Measurements from ENCODE around the gene TOPBP1.
"Not testable (repeated sequence)": the region's sequence is repeated elsewhere in the genome, so short reads cannot be mapped to it uniquely, and the experiment has no call there.

The TOPBP1 gene

DNA sequence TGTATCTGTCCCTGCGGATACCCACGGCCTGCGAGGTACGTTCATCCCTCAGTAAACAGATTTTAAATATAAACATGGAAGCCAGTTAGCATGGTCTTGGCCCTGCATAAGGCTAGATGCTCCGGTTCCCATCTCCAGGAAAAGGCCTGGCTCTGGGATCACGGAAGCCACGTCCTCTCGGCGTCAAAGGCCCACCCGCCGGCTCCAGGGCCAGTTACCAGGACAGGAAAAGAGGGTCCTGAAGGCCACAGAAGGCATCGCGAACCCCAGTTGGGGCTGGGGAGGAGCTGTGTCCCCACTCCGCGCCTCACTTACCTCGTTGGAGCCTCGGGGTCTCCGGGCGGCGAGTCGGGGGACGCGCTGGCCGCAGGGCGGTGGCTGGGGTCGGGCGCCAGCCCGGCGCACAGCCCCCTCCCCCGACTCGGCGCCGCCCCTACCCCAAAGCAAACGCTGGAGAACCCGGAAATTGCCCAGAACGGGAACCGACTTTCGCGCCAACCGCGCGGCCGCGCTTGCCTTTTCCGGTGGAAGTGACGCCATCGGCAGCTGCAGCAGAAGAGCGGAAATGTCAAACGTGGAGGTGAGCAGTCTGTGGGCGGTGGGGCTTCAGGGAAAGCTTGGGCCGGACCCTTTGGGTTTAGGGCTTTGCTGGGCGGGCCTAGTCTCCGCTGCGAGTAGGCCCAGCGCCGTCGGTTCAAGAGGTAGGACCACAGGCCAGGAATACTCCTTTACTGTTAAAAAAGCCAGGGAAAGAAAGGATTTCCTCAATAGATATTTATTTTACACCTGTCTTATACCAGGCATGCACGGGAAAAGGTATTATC lies at the start of gene TOPBP1:
Gene TOPBP1, minus strand, starts transcription at position 488 of the 824 bp plus-strand sequence. CDS start 814 bp downstream, outside the sequence.
- DNase-seq, result peak; percentile 72

DNA sequence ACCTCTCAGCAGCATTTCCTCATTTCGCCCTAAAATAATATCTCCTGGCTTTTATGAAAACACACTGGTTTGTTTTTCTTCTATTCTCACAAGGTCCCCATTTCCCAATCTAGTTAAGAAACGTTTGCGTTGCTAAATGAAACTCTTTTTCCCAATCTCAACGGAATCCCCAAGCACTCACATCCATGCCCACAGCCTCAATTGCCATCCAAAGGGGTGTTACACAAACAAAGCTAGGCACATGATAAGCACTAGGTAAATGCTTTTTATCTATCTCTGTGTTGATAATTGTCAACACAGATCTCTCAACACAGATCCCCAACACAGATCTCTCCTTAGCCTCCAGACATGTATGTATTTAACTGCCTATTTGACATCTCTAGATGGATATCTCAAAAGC lies 49.3 kb upstream of the TOPBP1 start:
- DNase-seq, result no peak

DNA sequence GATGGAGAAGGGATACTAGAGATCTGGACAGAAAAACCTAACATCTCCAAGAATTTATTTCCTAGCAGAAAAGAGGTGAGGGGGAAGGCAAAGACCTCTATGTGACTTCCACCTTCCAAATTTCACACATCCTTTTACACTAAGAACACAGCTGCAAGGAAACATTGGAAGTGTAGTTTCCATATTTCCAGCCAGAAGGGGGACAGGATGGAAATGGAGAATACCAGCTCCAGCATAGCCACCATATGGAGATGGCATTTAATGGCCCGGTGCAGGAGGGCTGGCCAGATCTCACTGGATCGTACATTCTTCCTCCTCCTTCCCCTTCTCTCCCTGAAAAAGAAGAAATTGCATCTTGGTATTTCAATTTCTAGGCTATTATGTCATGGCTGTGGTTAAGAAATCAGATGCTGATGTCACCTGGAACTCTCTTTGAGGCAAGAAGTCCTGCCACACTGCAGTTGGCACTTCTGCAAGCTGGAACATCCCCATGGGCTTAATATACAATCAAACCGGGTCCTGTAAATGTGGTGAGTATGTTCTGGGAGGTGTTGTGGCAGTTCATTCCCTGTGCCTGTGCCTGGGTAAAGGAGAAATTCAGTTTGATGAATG lies 47.5 kb upstream of the TOPBP1 start:
- no peak for DNase-seq

DNA sequence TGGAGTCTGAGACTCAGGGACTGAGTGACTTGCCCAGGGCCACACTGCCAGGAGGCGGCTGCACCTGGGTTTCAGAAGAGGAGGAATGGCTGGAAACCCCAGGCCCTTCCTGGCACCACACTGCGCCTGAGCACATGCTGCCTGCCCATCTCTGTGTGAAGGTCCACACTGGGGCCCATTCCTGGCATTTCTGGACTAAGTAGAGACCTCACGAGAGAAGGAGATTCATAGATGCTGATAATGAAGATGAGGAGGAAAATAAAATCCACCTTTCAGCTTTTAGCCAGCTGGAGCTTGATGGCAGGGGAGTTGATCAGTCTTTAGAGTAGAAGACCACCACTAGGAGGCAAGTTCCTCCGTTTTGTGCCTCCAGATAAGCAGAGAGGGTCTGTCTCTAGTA lies 44.3 kb upstream of the TOPBP1 start:
- DNase-seq, result no peak

DNA sequence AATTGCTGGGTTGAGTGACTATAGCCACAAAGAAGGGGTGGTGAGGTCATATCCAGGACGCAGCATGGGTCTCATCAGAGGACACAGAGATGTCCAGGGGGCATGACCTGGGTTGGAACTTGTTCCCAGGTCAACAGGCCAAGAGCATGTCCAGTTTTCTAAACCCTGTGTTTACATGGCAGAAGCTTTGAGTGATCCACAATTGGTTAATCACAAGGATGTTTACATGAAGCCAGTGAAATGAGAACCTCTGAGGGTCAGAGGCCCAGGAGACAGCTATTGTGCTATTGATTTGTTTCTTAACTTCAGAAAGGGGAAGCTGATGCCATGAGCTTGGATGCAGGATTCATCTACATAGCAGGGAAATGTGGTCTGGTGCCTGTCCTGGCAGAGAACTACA lies 42.2 kb upstream of the TOPBP1 start:
- no peak for DNase-seq

DNA sequence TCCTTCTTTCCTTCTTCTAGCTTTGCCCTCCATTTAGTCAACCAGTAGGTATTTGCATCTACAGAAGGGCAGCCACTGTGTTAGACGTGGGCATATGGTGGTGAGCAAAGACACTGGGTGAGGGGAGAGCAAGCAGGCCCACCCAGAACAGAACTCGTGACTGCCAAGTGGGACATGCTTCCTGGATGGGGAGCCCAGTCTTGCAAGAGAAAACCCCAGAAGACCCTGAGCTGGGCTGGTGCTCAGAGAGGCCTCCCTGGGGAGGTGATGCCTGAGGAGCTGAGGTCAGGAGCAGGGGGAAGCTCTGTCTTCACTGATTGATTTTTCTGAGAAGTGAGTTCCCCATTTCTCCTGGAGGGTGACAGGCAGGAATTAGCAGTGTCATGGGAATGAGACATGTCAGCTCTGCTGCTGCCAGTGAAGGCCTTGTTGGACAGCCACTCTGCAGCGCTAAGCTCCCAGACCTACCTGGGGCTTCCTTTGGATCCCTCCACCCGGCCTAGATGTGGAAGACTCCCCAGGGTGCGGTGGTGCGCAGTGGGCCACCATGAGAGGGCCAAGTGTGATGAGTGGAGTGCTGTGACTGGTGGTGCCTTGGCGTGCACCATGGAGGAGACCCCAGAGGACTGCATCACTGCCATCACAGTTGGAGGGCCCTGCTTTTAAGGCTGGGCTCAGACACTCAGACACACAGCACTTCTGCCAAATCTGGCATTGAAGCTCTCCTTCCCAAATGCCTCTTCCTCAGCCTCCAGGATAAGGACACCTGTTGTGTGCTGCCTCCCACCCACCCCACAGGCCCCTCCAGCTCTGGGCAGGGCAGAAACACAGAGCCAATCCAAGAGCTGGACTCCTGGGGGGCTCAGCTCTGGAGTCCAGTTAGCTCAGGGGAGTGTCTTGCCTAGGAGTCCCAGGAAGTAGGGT lies 40.0 kb upstream of the TOPBP1 start:
- DNase-seq, result no peak

DNA sequence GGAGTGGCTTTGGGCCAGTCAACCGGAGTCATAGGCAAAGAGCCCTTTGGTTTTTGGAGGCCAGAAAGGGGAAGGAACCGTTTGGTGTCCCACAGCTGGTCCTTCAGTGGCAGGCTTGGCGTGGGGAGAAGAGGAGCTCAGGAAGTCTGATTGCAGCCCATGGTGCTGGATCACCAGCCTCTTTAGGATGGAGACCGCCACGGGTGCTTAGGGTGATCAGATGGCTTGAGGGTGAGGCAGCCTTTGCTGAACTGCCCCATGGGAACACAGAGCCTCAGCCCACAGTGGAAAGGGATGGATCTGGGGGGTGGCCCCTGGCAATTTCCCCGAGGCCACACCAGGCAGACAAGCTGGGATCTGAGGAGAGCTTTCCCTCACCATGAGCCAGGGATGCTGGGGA lies 38.6 kb upstream of the TOPBP1 start:
- DNase-seq, result no peak

DNA sequence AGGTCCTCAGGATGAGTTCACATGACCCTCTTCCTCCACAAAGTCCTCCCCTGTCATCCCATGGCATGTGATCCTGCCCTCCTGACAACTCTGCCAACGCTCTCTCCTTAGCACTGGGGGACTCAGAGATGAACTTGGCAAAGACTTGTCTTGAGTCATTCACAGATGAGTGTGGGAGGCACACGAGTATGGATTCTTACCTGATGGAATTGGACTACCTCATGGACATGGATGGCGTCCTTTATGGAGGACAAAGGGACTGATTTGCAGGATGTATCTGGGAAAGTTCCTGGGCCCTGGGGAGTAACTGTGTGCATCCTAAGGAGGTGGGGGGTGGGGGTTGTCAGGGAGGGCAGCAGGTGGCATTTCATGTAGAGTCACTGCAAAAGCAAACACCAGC lies 38.2 kb upstream of the TOPBP1 start:
- no peak for DNase-seq

DNA sequence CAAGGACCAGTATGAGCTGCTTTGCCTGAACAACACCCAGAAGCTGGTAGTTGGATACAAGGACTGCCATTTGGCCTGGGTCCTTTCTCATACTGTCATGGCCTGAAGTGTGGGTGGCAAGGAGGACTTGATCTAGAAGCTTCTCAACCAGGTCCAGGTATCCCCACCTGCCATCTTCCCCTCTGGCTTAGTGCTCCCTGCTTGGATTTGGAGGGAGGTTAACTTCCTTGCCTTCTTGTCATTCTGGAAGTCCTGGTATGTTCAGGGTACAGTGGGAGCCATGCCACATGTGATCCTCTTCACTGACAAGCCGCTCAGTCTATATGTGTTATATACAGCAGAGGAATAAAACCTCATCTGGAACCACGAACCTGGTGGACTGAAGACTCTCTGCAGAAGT lies 37.7 kb upstream of the TOPBP1 start:
- no peak for DNase-seq

DNA sequence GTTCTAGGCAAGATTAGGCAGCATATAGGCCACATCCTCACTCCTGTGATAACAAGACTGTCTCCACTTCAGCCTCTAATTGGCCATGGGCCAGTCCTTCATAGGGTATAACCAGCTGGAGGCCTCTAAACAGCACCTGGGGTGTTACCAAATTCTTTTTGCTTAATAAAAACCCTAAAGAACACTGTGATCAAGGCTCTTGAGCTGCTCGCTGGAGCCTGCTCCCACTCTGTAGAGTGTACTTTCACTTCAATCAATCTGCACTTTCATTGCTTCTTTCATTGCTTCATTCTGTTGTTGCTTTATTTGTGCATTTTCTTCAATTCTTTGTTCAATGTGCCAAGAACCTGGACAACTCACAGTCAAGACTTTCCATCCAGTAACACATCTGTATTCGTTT lies 36.2 kb upstream of the TOPBP1 start:
- DNase-seq, result no peak

DNA sequence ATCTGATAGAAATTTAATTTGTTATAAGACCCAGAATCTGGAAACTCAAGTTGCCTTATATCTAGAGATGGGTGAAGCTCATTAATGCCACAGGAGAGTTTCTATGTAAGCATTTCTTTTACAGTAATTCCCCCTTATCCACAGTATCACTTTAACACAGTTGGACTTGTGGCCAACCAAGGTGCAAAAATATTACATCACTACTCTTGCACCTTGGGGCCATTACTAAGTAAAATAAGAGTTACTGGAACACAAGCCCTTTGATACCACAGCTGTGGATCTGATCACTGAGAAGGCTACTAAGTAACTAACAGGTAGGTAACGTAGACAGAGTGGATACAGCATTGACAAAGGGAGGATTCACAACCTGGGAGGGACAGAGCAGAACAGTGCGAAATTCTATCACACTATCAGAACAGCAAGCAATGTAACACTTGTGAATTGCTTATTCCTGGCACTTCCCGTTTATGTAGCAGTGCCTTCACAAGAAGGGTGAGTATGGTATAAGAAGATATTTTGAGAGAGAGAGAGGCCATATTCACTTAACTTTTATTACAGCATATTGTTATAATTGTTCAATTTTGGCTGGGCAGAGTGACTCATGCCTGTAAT lies 33.9 kb upstream of the TOPBP1 start:
- no peak for DNase-seq

DNA sequence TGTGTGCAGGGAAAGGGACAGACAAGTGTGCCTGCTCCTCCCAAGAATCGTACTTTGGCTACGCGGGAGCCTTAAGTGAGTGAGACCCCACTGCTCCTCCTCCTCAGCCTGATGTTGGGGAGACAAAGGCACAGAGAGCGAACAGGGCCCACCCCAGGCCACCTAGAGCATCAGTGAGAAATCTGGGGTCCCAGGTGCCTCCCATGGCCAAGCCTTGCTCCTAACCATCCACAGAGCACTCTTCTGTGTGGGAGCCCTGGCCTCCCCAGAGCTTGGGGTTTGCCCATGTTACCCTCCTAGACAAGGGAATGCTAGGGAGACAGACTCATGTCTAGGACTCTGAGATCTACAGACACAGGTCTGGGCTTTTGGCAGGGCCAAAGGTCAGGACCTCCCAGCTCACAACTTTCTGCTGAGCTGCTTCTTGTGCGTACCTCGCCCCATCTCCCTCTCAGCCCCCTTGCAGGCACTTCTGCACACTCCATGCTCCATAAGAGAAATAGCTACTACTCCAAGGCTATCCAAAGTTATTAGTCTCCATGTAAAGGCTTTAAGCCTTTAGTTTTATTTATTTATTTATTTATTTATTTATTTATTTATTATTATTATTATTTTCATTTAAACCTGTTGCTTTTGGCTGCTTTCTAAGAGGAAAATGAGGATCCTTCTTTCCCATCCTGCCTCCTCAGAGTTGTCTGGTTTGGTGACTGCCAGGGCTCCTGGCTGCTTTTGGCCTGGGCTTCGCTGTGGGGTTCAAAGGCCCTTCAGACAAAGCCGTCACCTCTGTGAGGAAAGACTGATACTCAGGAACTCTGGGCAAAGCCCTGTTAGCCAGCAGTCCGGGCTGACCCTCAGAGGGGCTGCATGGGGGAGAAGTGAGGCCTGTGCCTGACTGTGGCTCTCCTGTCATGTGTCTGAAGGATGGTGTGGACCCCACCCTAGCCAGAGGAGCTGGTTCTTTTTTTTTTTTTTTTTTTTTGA lies 32.8 kb upstream of the TOPBP1 start:
- DNase-seq, result no peak

DNA sequence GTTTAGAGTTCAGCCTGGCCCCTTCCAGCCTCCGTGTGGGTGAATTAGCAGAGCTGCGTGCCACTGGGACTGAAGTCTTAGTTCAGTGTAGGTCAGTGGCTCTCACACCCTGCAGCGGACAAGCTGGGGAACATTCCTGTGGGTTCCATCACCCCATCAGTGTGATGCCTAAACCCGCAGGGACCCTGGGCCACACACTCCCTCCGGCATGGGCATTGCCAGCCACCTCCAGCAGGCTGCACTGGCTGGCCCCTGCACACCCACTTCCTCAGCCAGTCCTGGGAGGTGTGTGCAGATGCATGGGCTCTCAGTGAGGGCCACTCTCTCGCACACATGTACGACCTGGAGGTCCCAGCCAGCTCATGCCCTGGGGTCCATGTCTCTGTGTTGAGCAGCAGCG lies 32.1 kb upstream of the TOPBP1 start:
- no peak for DNase-seq

DNA sequence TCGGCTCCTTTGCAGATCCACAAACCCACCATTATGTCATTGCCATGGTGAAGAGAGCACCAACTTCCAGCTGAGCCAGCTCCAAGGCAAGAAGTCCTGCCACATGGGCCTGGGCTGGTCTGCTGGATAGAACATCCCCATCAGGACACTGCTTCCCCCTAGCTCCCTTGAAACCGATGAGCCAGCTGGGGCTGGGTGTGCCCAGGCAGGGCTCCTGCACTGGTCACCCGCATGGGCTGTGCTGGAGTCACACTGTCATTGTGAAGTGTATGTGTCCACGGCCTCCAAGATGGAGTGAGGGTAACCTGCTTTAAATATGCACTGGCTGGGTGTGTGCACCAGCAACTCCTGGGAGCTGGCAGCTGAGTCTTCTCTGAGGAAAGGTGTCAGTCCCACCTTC lies 31.0 kb upstream of the TOPBP1 start:
- no peak for DNase-seq

DNA sequence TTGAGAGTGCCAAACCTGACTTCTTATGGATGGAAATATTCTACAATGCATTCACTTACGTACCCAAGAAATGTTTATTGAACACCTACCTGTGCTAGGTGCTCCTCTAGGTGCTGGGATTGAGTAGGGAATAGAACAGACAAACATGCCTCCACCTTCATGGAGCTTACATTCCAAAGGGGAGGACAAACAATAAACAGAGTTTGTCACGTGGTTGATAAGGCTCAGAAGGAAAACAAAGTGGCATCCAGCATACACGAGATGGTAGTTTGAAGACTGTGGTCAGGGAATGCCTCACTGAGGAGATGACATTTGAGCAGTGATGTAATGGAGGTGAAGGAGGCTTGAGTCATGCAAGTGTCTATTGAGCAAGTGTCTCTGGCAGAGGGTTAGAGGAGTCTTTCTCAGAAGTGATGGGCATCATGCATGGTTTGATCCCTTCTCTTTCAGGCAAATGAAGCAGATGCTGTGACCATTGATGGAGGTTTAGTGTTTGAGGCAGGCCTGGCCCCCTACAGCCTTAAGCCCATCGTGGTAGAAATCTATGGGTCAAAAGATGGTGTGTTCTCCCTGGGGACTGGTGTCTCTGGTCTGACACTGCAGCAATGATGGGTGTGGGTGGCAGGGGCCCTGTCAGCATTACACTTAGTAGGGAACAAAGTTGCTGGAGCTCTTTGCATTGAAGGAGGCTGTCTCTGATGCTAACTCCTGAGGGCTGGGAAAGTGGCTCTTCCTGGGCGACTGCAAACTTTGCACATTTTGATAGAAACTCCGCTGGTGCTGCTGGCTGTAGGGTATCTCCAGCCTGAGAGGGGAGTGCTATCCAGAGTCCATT lies 29.7 kb upstream of the TOPBP1 start:
- no peak for DNase-seq

DNA sequence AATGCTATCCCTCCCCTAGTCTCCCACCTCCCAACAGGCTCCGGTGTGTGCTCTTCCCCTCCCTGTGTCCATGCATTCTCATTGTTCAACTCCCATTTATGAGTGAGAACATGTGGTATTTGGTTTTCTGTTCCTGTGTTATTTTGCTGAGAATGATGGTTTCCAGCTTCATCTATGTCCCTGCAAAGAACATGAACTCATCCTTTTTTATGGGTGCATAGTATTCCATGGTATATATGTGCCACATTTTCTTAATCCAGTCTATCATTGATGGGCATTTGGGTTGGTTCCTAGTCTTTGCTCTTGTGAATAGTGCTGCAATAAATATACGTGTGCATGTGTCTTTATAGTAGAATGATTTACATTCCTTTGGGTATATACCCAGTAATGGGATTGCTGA lies 16.3 kb upstream of the TOPBP1 start:
- DNase-seq, result not testable (repeated sequence)

DNA sequence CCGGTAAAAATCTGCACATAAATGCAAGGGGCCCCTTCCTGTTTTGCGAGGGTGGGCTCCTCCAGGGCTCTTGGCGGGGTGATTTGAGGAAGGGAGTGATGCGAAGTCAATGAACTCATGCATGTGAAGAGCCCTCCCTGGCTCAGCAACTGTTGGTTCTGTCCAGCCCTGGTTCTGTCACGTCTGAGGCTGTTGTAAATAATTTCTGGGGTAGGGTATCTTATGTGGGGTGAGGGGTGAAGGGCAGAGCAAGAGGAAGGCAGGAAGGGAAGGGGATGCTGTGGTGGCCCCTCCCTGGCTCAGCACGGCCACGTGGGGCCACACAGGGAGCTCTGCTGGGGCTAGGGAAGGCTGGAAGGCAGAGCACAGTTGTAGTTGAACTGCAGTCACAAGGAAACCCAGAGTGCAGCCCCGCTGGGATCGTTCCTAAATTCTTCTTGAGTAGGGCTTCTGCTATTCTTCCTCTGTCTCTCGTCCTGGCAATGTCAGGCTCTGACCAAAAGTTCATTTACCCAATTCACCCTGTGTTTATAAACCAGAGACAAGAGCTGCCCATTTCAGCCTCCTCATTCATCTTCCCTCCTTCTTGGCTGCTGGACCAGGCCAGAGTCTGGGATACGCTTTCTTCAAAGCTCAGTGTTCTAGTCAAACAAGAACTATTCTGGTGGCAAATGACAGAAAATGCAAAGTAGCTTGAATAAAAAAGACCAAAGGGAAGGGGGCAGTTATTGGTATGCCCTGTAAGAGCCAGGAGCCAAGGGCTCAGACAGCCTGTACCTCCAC lies 14.8 kb upstream of the TOPBP1 start:
- DNase-seq, result no peak

DNA sequence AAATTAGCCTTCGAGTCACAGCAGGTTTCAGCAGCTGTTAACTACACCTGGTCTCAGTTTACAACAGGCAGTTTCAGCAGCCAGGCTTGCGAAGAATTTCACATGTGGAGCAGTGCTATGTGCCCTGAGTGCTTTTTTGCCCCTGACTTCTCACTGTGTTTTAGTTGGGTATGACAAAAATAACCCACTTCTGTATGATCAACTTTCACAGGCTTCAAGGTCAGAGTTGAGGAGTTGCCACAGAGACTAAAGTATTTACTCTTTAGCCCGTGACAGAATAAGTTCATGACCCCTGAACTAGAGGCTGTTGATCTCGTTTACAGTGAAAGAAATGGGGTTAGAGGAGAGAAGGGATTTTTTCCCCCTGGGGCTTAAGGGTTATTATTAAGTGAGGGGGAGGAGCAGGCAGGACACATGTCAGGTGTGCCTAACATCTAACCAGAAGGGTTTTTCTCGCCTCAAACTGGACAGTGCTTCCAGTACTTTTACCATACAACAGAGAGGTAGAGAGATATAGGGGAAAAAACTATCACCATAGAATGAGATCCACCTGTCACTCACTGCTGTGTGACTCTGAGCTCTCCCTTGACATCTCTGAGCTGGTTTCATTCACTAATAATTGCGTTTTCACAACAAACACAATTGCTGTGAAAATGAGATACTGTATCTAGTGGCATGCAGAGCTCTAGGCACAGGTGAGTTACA lies 14.0 kb upstream of the TOPBP1 start:
- no peak for DNase-seq

DNA sequence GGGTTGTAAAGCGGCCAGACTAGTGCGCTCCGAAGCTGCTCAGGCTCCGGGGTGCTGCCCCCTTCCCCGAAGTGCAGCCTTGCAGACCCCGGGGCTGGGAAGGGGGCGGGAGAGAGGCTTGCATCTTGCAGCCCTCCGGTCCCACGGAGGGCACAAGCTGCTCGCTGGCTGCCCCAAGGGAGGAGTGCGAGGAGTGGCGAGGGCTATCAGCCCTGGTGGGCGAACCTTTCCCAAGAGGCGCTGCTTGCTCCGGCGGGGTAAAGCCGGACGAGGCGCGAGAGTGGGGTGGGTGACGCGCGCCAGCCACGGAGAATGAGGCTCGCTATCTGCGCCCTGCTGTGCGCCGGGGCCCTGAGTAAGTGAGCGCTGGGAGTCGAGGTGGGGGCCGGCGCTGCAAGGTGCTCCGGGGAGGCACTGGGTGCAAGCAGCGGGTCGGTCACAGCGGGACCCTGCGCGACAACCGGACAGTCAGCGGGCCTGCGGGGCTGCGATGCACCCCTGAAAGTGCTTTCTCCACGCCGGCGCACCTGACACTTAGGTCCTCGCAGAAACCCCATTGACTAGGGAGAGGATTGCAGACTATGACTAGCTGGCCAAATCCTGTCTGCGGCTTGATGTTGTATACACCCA lies 12.7 kb upstream of the TOPBP1 start:
- DNase-seq, result no peak

Data from KG1 (cell line).